ENCODE results near the gene NRXN3. TPM values are rescaled to one million over a fixed set of nuclear protein-coding genes. Genes with fewer than 3 reads are reported as not detected.
A peak's percentile ranks its signal among the peaks of the same experiment; 100 is the strongest.

The NRXN3 gene
- total and polyA plus RNA-seq, 2 experiments from 2014 or later: 0.69 to 1.5 TPM

DNA sequence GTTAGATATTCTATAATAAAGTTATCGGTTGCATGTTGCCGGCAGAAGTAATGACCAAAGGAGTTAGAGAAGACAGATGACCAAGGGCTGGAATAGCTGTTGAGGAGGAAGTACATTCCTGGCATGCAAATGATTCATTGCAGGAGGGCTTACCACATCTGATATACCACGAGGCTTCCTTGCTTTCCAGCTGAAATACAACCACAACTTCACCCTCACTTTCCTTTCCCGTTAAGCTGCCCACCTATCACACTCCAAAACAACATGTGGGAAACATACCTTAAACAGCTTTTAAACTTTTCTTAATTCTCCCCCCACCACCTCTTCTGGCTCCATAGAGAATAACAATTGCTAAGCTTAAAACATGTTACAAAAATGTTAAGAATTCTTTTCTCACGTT, 594.1 kb downstream of the NRXN3 start:
- H3K27ac ChIP-seq: no peak overlapping the region
- peak in 1 of 2 donors; percentile 17 for DNase-seq (ENCODE audit: low read depth in 1 of 2, low spot score in 1 of 2)
- no peaks in the 10 kb centered on the region for H3K36me3 ChIP-seq
- no peaks in the 10 kb centered on the region for H3K4me1 ChIP-seq (ENCODE audit: low read depth)
- no peak for TF ChIP-seq CTCF (IDR thresholded peaks at IDR 0.05; ENCODE audit: low read depth, low read length)
- H3K27me3 ChIP-seq: no peaks in the 10 kb centered on the region
- no peak overlapping the region for H3K4me3 ChIP-seq
- H3K9me3 ChIP-seq (ENCODE audit: low read depth): no peaks in the 10 kb centered on the region

- H3K4me3 ChIP-seq: no peak overlapping the region
- no peaks in the 10 kb centered on the region for H3K9me3 ChIP-seq (ENCODE audit: low read depth)
- no peaks in the 10 kb centered on the region for H3K4me1 ChIP-seq (ENCODE audit: low read depth)
- TF ChIP-seq CTCF (IDR thresholded peaks at IDR 0.05; ENCODE audit: low read depth, low read length): no peak
- no peaks in the 10 kb centered on the region for H3K36me3 ChIP-seq
- no peaks in the 10 kb centered on the region for H3K27me3 ChIP-seq
- no peak overlapping the region for H3K27ac ChIP-seq
- DNase-seq (ENCODE audit: low read depth in 1 of 2, low spot score in 1 of 2): no peak
These were observed 594.5 kb downstream of the NRXN3 start for GRCh38 chr14:78764645-78765044.

DNA sequence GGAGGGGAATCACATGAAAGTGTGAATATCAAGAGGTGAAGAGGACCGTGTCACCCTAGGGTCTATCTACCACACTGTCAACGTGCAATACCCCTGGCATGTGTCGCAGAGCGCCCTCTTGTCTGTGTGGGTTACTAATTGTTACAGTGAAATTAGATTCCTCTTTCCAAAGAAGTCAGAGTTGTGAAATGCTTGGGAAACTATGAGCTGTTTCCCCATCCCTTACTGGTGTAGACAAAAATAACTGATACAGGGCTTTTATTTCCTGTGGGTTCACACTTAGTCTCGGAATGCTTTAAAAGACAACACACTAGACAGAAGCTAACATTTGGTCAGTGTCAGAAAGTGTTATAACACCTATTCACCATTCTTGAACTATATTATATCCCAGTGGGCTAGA, 597.3 kb downstream of the NRXN3 start:
- Histone ChIP-seq H3K36me3 (no peaks in the 10 kb centered on the region), H3K27ac (no peak overlapping the region), H3K9me3 (ENCODE audit: low read depth) (no peaks in the 10 kb centered on the region), H3K4me1 (ENCODE audit: low read depth) (no peaks in the 10 kb centered on the region), H3K27me3 (no peaks in the 10 kb centered on the region), H3K4me3 (no peak overlapping the region)
- DNase-seq (ENCODE audit: low read depth in 1 of 2, low spot score in 1 of 2): peak in 1 of 2 donors; percentile 5
- TF ChIP-seq CTCF (IDR thresholded peaks at IDR 0.05; ENCODE audit: low read depth, low read length): no peak

GRCh38 chr14:78782551-78782950, 612.4 kb downstream of the NRXN3 start:
- no peak overlapping the region for H3K27ac ChIP-seq
- DNase-seq (ENCODE audit: low read depth in 1 of 2, low spot score in 1 of 2): no peak
- no peaks in the 10 kb centered on the region for H3K27me3 ChIP-seq
- H3K9me3 ChIP-seq (ENCODE audit: low read depth): no peaks in the 10 kb centered on the region
- no peak overlapping the region for H3K4me3 ChIP-seq
- H3K36me3 ChIP-seq: no peaks in the 10 kb centered on the region
- no peak for TF ChIP-seq CTCF (IDR thresholded peaks at IDR 0.05; ENCODE audit: low read depth, low read length)
- H3K4me1 ChIP-seq (ENCODE audit: low read depth): no peaks in the 10 kb centered on the region

DNA sequence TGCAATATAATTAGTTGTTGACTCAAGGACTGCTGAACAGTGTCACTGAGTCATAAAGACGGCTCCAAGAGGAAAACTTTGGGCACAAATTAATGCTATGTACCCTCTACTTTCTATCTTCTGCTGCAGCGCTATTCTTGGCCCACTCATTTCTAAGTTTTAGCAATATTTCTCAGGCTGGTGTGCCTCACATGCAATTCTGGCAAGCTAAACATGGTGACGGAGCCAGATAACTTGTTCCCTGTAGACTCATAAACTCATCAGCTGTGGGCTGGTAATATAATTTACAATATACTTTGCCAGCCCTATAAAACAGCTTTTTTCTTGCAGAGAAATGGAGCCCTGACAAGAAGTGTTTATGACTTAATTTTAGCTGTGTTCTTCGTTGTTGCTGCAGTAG, 615.1 kb downstream of the NRXN3 start:
- no peaks in the 10 kb centered on the region for H3K27me3 ChIP-seq
- H3K9me3 ChIP-seq (ENCODE audit: low read depth): no peaks in the 10 kb centered on the region

More for the DNA sequence above, 615.1 kb downstream of the NRXN3 start:
- Histone ChIP-seq H3K36me3 (no peaks in the 10 kb centered on the region), H3K27ac (no peak overlapping the region), H3K4me1 (ENCODE audit: low read depth) (no peaks in the 10 kb centered on the region), H3K4me3 (no peak overlapping the region)
- no peak for DNase-seq (ENCODE audit: low read depth in 1 of 2, low spot score in 1 of 2)
- TF ChIP-seq CTCF (IDR thresholded peaks at IDR 0.05; ENCODE audit: low read depth, low read length): no peak

All from cardiac muscle cell (in vitro differentiated cells and primary cell).